ENCODE results near the gene PTPRM. TPM values are rescaled to one million over a fixed set of nuclear protein-coding genes. Genes with fewer than 3 reads are reported as not detected.
A peak's percentile ranks its signal among the peaks of the same experiment; 100 is the strongest.

PTPRM gene
- total and polyA plus RNA-seq, 2 of the 8 experiments (the other 6 are each of a cell fraction or from before 2014, with no cell fraction given) = 4.1 to 7.0 TPM

GRCh38 chr18:7592305-7593071 lies 25.4 kb downstream of the PTPRM start:
- Histone ChIP-seq H3K4me2 (ENCODE audit: insufficient read depth in 1 of 2, low read depth in 2 of 2, low read length in 2 of 2) (no peak overlapping the region), H3K56ac (replicated peaks; ENCODE audit: insufficient read length, low read depth, low read length) (no peak overlapping the region), H3K4ac (replicated peaks; ENCODE audit: insufficient read length, low read depth, low read length) (no peak overlapping the region), H4K91ac (replicated peaks; ENCODE audit: insufficient read length, low read length) (no peak overlapping the region), H2BK12ac (ENCODE audit: low read depth, low read length) (no peak overlapping the region), H2BK5ac (ENCODE audit: low read depth, low read length) (no peak overlapping the region), H3K23me2 (ENCODE audit: low read depth, low read length) (no peaks in the 10 kb centered on the region), H2AFZ (ENCODE audit: low read length) (no peak overlapping the region), H2BK20ac (ENCODE audit: low read length) (no peak overlapping the region), H4K20me1 (replicated peaks in 1 of 2; ENCODE audit: control insufficient read depth in 1 of 2, insufficient read depth in 2 of 2, low read length in 2 of 2) (no peaks in the 10 kb centered on the region), H2AK5ac (ENCODE audit: low read depth, low read length) (no peak overlapping the region), H2BK120ac (replicated peaks; ENCODE audit: low read depth, low read length) (no peak overlapping the region), H4K5ac (ENCODE audit: insufficient read length, low read depth, low read length) (no peak overlapping the region), H3K79me2 (ENCODE audit: control insufficient read depth in 1 of 2, insufficient read depth in 2 of 2, low read length in 2 of 2) (no peaks in the 10 kb centered on the region), H2BK15ac (ENCODE audit: low read length) (no peak overlapping the region), H3K36me3 (ENCODE audit: control insufficient read depth in 2 of 4, insufficient read depth in 4 of 4, low read length in 3 of 4) (no peaks in the 10 kb centered on the region), H3K27me3 (replicated peaks in 1 of 4; ENCODE audit: control insufficient read depth in 3 of 4, extremely low read depth in 1 of 4, insufficient read depth in 3 of 4, low read length in 3 of 4) (no peaks in the 10 kb centered on the region), H4K8ac (ENCODE audit: extremely low read depth, insufficient read depth, low read length) (no peak overlapping the region; the same call in 1 of the 2 replicates), H3K14ac (ENCODE audit: insufficient read length) (no peak overlapping the region), H3K23ac (ENCODE audit: insufficient read length) (no peak overlapping the region), H3K9ac (replicated peaks in 1 of 4; ENCODE audit: extremely low read depth in 1 of 4, low read depth in 3 of 4, low read length in 3 of 4) (no peak overlapping the region), H3K27ac (ENCODE audit: low read depth, low read length) (no peak overlapping the region), H3K4me3 (ENCODE audit: extremely low read depth in 1 of 4, insufficient read depth in 2 of 4, low read depth in 3 of 4, low read length in 4 of 4) (no peak overlapping the region), H3K4me1 (replicated peaks in 1 of 4; ENCODE audit: control insufficient read depth in 3 of 4, insufficient read depth in 4 of 4, low read length in 3 of 4) (peaks cover 0 to 2% (median 0%) of the 10 kb centered on the region in 4 experiments; a peak in 2 of 7 replicates), H3K79me1 (ENCODE audit: low read depth, low read length) (no peaks in the 10 kb centered on the region), H3K9me3 (ENCODE audit: insufficient read depth in 2 of 2, low read depth in 1 of 2, low read length in 1 of 2) (no peaks in the 10 kb centered on the region), H3K18ac (ENCODE audit: extremely low read depth, low read length) (no peak overlapping the region)
- ChIA-PET CTCF (ENCODE audit: partially characterized antibody) (interaction anchor here (0.9 to 2.7 kb wide), 8 partner anchors 9 to 224 kb away, joined by 3 to 9 read pairs (median 4); partner anchors contain the start of gene PTPRM), POLR2A (ENCODE audit: partially characterized antibody) (no interaction called here)
- FAIRE-seq (no peak), DNase-seq (ENCODE audit: low read depth in 1 of 2, low spot score in 2 of 2) (peak in 1 of 2 experiments; percentile 55)
- 80% methylated on average over 4 of the region's 4 CpGs; no CpG with 5 or more reads in 1 of the 2 experiments for WGBS, 2 experiments (ENCODE audit: extremely low coverage in 1 of 2, insufficient coverage in 1 of 2, insufficient read length in 1 of 2, insufficient replicate concordance in 2 of 2, low coverage in 1 of 2, low lambda C conversion rate in 2 of 2, missing lambda C conversion rate in 1 of 2)
- TF ChIP-seq TCF12 (IDR thresholded peaks at IDR 0.05; ENCODE audit: low read depth, low read length) (no peak), GTF2F1 (IDR thresholded peaks at IDR 0.05; ENCODE audit: borderline replicate concordance, low read depth, low read length) (no peak), CTCF (IDR thresholded peaks at IDR 0.05; ENCODE audit: control extremely low read depth in 1 of 3, insufficient read depth in 1 of 3, low read depth in 1 of 3, low read length in 3 of 3) (peak; percentile 35 to 66 (median 60)), RAD21 (IDR thresholded peaks at IDR 0.05 in 1 of 2, conservative IDR thresholded peaks at IDR 0.05 in 1 of 2; ENCODE audit: low read depth in 2 of 2, low read length in 2 of 2) (peak; percentile 31 to 58), ATF2 (IDR thresholded peaks at IDR 0.05; ENCODE audit: low read length) (no peak), PHF8 (conservative IDR thresholded peaks at IDR 0.05; ENCODE audit: low read depth, low read length) (no peak)
